CD4-positive, CD25-positive, alpha-beta regulatory T cell (primary cell): ENCODE results near the gene NIPSNAP2. TPM values are rescaled to one million over a fixed set of nuclear protein-coding genes. Genes with fewer than 3 reads are reported as not detected.
"Not testable (repeated sequence)": the region's sequence is repeated elsewhere in the genome, so short reads cannot be mapped to it uniquely, and the experiment has no call there.

ENCODE experiments used
- ATAC-seq, 2 donors: fragments of 150-1000 bp; cut with Tn5 transposase; one replicate each; pipeline ENCODE4 v1.10.0; 2021; ENCODE audit warnings: low read depth in 2 of 2, moderate number of reproducible peaks in 2 of 2, moderate library complexity in 1 of 2
- DNase-seq, 3 donors: peaks; one replicate each; pipeline versions ENCODE4 v3.0.0 to v3.0.0-alpha.2; 2012 to 2022; ENCODE audit warnings: mixed read lengths in 1 of 3
- H3K27ac ChIP-seq: one replicate; pipeline ENCODE4 v1.7.0; 2013; ENCODE audit warnings: mild to moderate bottlenecking, low read length; ENCODE audit not compliant: insufficient read depth, poor library complexity, severe bottlenecking
- H3K27me3 ChIP-seq: one replicate; pipeline ENCODE4 v1.7.0; 2013; ENCODE audit warnings: low read length; ENCODE audit not compliant: control insufficient read depth, insufficient read depth
- H3K36me3 ChIP-seq: one replicate; pipeline ENCODE4 v1.7.0; 2013; ENCODE audit warnings: mild to moderate bottlenecking, low read length, moderate library complexity; ENCODE audit not compliant: control insufficient read depth, insufficient read depth
- H3K4me1 ChIP-seq: 2 replicates; pipeline ENCODE4 v1.7.0; 2013; ENCODE audit warnings: mild to moderate bottlenecking, low read length; ENCODE audit not compliant: insufficient read depth, control insufficient read depth, poor library complexity, severe bottlenecking
- H3K4me3 ChIP-seq: one replicate; pipeline ENCODE4 v1.7.0; 2013; ENCODE audit warnings: low read depth, mild to moderate bottlenecking, low read length, moderate library complexity
- H3K9me3 ChIP-seq, 2 experiments: 1 replicate in 1 of 2; 2 replicates in 1 of 2; pipeline ENCODE4 v1.7.0; 2013; ENCODE audit warnings: low read length in 2 of 2, mild to moderate bottlenecking in 1 of 2, moderate library complexity in 1 of 2; ENCODE audit not compliant: control insufficient read depth in 2 of 2
- H3K27ac Mint-ChIP-seq, 3 donors: one replicate each; pipeline ENCODE4 v1.8.0; 2020 to 2022; ENCODE audit warnings: mild to moderate bottlenecking in 3 of 3, mixed read lengths in 3 of 3, moderate library complexity in 2 of 3
- H3K27me3 Mint-ChIP-seq: one replicate; pipeline ENCODE4 v1.8.0; 2022; ENCODE audit warnings: mild to moderate bottlenecking, mixed read lengths
- H3K36me3 Mint-ChIP-seq: one replicate; pipeline ENCODE4 v1.8.0; 2020; ENCODE audit warnings: mixed read lengths
- H3K4me1 Mint-ChIP-seq, 4 donors: one replicate each; pipeline ENCODE4 v1.8.0; 2020 to 2022; ENCODE audit warnings: mixed read lengths in 4 of 4, mild to moderate bottlenecking in 1 of 4
- H3K4me3 Mint-ChIP-seq, 4 donors: one replicate each; pipeline ENCODE4 v1.8.0; 2020 to 2022; ENCODE audit warnings: mild to moderate bottlenecking in 4 of 4, mixed read lengths in 4 of 4, moderate library complexity in 3 of 4
- H3K9me3 Mint-ChIP-seq, 7 donors: one replicate each; pipeline ENCODE4 v1.8.0; 2020 to 2022; ENCODE audit warnings: mixed read lengths in 7 of 7, mild to moderate bottlenecking in 3 of 7, moderate library complexity in 2 of 7
- polyA plus RNA-seq, 4 donors: library from polyadenylated mRNA; unstranded; fragments of 300-500 nt; fragmentation: Illumina TruSeq; gene quantifications; one replicate each; pipeline ENCODE4 v1.2.3, GENCODE V29; 2021
- total RNA-seq: library from RNA; stranded (reverse); gene quantifications from one replicate; pipeline ENCODE4 v1.2.3, GENCODE V29; 2022

The NIPSNAP2 gene
- total and polyA plus RNA-seq, 5 donors from 2014 or later: 34.8 to 52.9 (median 45.4) TPM

- no peak overlapping the region for H3K4me3 Mint-ChIP-seq
- no peaks in the 10 kb centered on the region for H3K36me3 Mint-ChIP-seq
- H3K27ac ChIP-seq: no peak overlapping the region
Measured at GRCh38 chr7:56009695-56010094, 45.3 kb downstream of the NIPSNAP2 start.

GRCh38 chr7:56017015-56017414 is 52.6 kb downstream of the NIPSNAP2 start:
- H3K27ac Mint-ChIP-seq, H3K36me3 ChIP-seq, H3K9me3 ChIP-seq, DNase-seq, H3K4me3 Mint-ChIP-seq, H3K27me3 ChIP-seq, H3K4me1 Mint-ChIP-seq, H3K27me3 Mint-ChIP-seq, H3K9me3 Mint-ChIP-seq, H3K27ac ChIP-seq, H3K4me1 ChIP-seq, H3K36me3 Mint-ChIP-seq, H3K4me3 ChIP-seq, ATAC-seq: not testable (repeated sequence)

More at GRCh38 chr7:56009695-56010094, 45.3 kb downstream of the NIPSNAP2 start:
- no peak overlapping the region for H3K27ac Mint-ChIP-seq
- ATAC-seq: no peak
- DNase-seq: no peak
- no peaks in the 10 kb centered on the region for H3K9me3 ChIP-seq
- no peaks in the 10 kb centered on the region for H3K27me3 ChIP-seq
- no peaks in the 10 kb centered on the region for H3K4me1 ChIP-seq
- H3K27me3 Mint-ChIP-seq: no peaks in the 10 kb centered on the region
- H3K36me3 ChIP-seq: no peaks in the 10 kb centered on the region
- H3K9me3 Mint-ChIP-seq: no peaks in the 10 kb centered on the region
- H3K4me1 Mint-ChIP-seq: no peaks in the 10 kb centered on the region
- no peak overlapping the region for H3K4me3 ChIP-seq

DNA sequence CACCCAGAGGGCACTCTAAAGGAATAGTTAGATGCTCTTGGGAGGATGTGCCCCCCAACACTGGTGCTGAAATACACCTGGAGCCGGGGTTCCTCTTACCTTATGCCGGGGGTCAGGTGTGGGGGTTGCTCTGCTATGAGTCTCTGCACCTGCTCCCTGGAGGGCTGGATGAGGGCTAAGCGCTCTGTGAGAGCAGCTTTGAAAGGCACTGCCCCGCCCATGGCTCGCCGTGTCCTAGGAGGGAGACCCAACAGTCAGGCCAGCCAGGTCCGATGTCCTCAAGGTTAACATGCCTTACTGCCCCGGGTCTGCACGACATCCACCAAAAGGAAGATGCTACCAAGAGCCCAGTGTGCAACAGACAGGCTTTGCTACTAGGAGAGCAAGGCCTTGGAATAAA is 55.1 kb downstream of the NIPSNAP2 start:
- Mint-ChIP-seq H3K27ac (no peak overlapping the region), H3K27me3 (no peaks in the 10 kb centered on the region), H3K9me3 (no peaks in the 10 kb centered on the region), H3K4me3 (no peak overlapping the region), H3K36me3 (no peaks in the 10 kb centered on the region), H3K4me1 (no peaks in the 10 kb centered on the region)
- no peak for ATAC-seq
- Histone ChIP-seq H3K4me3 (no peak overlapping the region), H3K27ac (no peak overlapping the region), H3K4me1 (no peaks in the 10 kb centered on the region), H3K9me3 (no peaks in the 10 kb centered on the region), H3K36me3 (no peaks in the 10 kb centered on the region), H3K27me3 (no peaks in the 10 kb centered on the region)
- no peak for DNase-seq

GRCh38 chr7:56023500-56023899 is 59.1 kb downstream of the NIPSNAP2 start:
- ATAC-seq (no peak), DNase-seq (no peak)
- no peak overlapping the region for H3K27ac ChIP-seq
- no peak overlapping the region for H3K4me3 ChIP-seq
- no peaks in the 10 kb centered on the region for H3K36me3 ChIP-seq
- Mint-ChIP-seq H3K9me3 (no peaks in the 10 kb centered on the region), H3K27ac (no peak overlapping the region), H3K36me3 (peaks cover 4% of the 10 kb centered on the region), H3K4me1 (peaks cover 0 to 2% (median 0%) of the 10 kb centered on the region in 4 donors), H3K27me3 (no peaks in the 10 kb centered on the region), H3K4me3 (no peak overlapping the region)
- H3K27me3 ChIP-seq: no peaks in the 10 kb centered on the region
- no peaks in the 10 kb centered on the region for H3K4me1 ChIP-seq
- H3K9me3 ChIP-seq: no peaks in the 10 kb centered on the region

- Histone ChIP-seq H3K27me3 (no peaks in the 10 kb centered on the region), H3K36me3 (no peaks in the 10 kb centered on the region), H3K27ac (no peak overlapping the region), H3K9me3 (no peaks in the 10 kb centered on the region), H3K4me3 (no peak overlapping the region), H3K4me1 (no peaks in the 10 kb centered on the region)
- Mint-ChIP-seq H3K36me3 (peaks cover 4% of the 10 kb centered on the region), H3K27ac (peak overlapping the region in 1 of 3 donors; percentile 20), H3K4me1 (peaks cover 0 to 4% (median 0%) of the 10 kb centered on the region in 4 donors), H3K4me3 (no peak overlapping the region), H3K9me3 (no peaks in the 10 kb centered on the region), H3K27me3 (no peaks in the 10 kb centered on the region)
- DNase-seq (no peak), ATAC-seq (no peak)
Measured at GRCh38 chr7:56026538-56026937, 62.2 kb downstream of the NIPSNAP2 start.

DNA sequence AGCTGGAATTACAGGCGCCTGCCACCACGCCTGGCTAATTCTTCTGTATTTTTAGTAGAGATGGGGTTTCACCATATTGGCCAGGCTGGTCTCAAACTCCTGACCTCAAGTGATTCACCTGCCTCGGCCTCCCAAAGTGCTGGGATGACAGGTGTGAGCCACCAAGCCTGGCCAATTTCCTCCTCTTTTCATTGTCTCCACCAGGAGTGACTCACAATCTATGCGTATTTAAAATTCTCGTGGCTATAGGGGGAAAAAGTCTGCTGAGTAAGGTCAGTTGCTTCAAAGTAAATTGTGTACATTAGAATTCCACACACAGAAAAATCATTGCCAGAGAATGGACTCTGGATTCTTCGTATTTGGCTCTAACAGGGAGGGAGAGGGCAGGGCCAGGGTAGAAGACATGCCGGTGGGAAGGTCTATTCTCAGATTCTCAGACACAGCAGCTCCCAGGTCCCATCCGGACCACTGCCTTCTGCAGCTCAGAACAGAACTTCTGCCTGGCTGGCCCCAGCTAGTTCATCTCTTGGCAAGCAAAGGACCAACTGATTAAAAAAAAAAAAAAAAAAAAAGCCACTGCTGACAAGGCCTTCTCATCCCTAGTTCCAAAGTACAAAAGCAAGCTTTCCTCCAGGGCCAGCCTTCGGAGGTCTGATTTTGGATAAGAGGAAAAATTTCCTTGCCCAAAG is 64.7 kb downstream of the NIPSNAP2 start:
- peaks cover 8% of the 10 kb centered on the region for H3K4me1 ChIP-seq
- ATAC-seq: no peak
- H3K4me3 ChIP-seq: no peak overlapping the region
- Mint-ChIP-seq H3K4me3 (no peak overlapping the region), H3K27me3 (no peaks in the 10 kb centered on the region), H3K36me3 (peaks cover 4% of the 10 kb centered on the region), H3K4me1 (peaks cover 6 to 11% (median 7%) of the 10 kb centered on the region in 4 donors), H3K9me3 (no peaks in the 10 kb centered on the region), H3K27ac (peak overlapping the region in 1 of 3 donors; percentile 56)
- DNase-seq: no peak
- H3K27ac ChIP-seq: no peak overlapping the region
- H3K27me3 ChIP-seq: no peaks in the 10 kb centered on the region
- no peaks in the 10 kb centered on the region for H3K9me3 ChIP-seq
- H3K36me3 ChIP-seq: no peaks in the 10 kb centered on the region

DNA sequence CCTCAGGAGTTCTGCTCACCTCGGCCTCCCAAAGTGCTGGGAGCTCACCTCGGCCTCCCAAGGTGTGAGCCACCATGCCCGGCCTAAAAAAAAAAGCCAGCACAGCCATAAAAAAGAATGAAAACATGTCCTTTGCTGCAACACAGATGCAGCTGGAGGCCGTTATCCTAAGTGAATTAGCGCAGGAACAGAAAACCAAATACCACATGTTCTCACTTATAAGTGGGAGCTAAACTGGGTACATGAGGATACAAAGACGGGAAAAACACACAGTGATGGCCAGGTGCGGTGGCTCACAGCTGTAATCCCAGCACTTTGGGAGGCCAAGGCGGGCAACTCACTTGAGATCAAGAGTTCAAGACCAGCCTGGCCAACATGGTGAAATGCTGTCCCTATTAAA is 66.0 kb downstream of the NIPSNAP2 start:
- H3K4me3 ChIP-seq: no peak overlapping the region
- peaks cover 8% of the 10 kb centered on the region for H3K4me1 ChIP-seq
- Mint-ChIP-seq H3K4me1 (peaks cover 6 to 13% (median 9%) of the 10 kb centered on the region in 4 donors), H3K9me3 (no peaks in the 10 kb centered on the region), H3K4me3 (no peak overlapping the region), H3K27me3 (no peaks in the 10 kb centered on the region), H3K36me3 (peaks cover 4% of the 10 kb centered on the region), H3K27ac (no peak overlapping the region)
- H3K9me3 ChIP-seq: no peaks in the 10 kb centered on the region
- H3K36me3 ChIP-seq: no peaks in the 10 kb centered on the region
- no peaks in the 10 kb centered on the region for H3K27me3 ChIP-seq
- H3K27ac ChIP-seq: no peak overlapping the region
- ATAC-seq: no peak
- no peak for DNase-seq

GRCh38 chr7:56031556-56031955 is 67.2 kb downstream of the NIPSNAP2 start:
- not testable (repeated sequence) for H3K27me3 Mint-ChIP-seq, ATAC-seq, H3K4me1 ChIP-seq, H3K9me3 ChIP-seq, H3K9me3 Mint-ChIP-seq, H3K36me3 Mint-ChIP-seq, H3K27ac ChIP-seq, H3K4me3 ChIP-seq, H3K27me3 ChIP-seq, DNase-seq, H3K36me3 ChIP-seq
- peaks cover 6 to 13% (median 10%) of the 10 kb centered on the region in 4 donors for H3K4me1 Mint-ChIP-seq
- peak overlapping the region in 1 of 3 donors; percentile 44 for H3K27ac Mint-ChIP-seq
- H3K4me3 Mint-ChIP-seq: peak overlapping the region in 1 of 4 donors; percentile 61
